Cardiac fibroblast (primary cell): Measurements from ENCODE around the gene ROR2.
A peak's percentile ranks its signal among the peaks of the same experiment; 100 is the strongest.

Experiments used
- DNase-seq, 2 donors: peaks; one replicate each; pipeline versions ENCODE4 v3.0.0 to v3.0.0-alpha.2; 2010; ENCODE audit warnings: low read depth in 2 of 2
- H3K4me3 ChIP-seq, 2 donors: replicated peaks in 1 of 2; 1 replicate in 1 of 2; 2 replicates in 1 of 2; pipeline ENCODE4 v1.5.1; 2011; ENCODE audit warnings: low read depth in 2 of 2, low read length in 2 of 2, mild to moderate bottlenecking in 2 of 2, moderate library complexity in 1 of 2
- TF ChIP-seq, protein P1 (sequence below): IDR thresholded peaks from one replicate; pipeline ENCODE4 v1.5.1; 2011; ENCODE audit warnings: low read depth, mild to moderate bottlenecking, low read length, inconsistent platforms

Gene ROR2

DNA sequence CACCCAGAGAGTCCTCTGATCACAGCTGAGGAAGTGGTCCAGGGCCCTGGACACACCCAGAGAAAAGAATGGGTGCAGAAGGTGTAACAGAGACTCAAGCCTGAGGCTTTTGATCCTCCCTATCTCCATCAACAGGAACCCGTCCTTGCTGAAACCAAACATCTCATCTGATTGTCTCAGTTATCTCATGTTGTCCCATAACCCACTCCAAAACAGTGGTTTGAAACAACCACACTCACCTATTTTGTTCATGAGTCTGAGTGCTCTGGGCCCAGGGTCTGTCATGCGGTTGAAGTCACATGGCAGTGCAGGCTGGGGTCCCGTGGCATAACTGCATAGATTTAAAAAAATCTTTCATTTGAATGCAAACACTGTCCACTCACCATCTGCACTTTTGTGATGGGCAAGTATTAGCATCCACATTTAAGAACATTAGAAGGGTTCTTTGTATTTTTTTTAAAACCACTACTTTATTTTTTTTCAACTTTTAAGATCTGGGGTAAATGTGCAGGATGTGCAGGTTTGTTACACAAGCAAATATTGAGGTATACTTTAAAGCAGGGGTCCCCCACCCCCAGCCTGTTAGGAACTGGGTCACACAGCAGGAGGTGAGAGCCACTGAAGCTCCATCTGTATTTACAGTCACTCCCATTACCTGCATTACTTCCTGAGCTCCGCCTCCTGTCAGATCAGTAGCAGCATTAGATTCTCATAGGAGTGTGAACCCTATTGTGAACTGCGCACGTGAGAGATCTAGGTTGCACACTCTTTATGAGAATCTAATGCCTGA lies 255.8 kb downstream of the ROR2 start:
- H3K4me3 ChIP-seq: no peak overlapping the region
- TF ChIP-seq, protein P1, sequence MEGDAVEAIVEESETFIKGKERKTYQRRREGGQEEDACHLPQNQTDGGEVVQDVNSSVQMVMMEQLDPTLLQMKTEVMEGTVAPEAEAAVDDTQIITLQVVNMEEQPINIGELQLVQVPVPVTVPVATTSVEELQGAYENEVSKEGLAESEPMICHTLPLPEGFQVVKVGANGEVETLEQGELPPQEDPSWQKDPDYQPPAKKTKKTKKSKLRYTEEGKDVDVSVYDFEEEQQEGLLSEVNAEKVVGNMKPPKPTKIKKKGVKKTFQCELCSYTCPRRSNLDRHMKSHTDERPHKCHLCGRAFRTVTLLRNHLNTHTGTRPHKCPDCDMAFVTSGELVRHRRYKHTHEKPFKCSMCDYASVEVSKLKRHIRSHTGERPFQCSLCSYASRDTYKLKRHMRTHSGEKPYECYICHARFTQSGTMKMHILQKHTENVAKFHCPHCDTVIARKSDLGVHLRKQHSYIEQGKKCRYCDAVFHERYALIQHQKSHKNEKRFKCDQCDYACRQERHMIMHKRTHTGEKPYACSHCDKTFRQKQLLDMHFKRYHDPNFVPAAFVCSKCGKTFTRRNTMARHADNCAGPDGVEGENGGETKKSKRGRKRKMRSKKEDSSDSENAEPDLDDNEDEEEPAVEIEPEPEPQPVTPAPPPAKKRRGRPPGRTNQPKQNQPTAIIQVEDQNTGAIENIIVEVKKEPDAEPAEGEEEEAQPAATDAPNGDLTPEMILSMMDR: no peak
- DNase-seq: no peak

DNA sequence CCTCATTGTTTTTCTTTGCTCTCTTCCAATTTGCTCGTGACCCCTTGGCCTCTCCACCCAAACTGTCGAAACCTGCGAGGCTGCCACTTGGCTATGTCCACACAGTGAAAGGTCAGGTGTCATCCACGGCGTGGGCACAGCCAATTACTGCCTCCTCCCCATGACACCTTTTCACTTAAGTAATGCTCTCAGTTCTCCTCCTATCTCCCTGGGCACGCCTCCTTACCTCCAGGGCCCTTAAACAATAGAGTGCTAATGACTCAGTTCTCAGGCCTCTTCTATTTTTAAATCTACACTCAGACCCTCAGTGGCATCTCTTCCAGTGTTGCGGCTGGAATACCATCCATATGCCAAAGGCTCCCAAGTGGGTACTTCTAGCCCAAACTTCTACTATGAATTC lies 256.8 kb downstream of the ROR2 start:
- DNase-seq: no peak
- H3K4me3 ChIP-seq: no peak overlapping the region
- TF ChIP-seq, protein P1: no peak

DNA sequence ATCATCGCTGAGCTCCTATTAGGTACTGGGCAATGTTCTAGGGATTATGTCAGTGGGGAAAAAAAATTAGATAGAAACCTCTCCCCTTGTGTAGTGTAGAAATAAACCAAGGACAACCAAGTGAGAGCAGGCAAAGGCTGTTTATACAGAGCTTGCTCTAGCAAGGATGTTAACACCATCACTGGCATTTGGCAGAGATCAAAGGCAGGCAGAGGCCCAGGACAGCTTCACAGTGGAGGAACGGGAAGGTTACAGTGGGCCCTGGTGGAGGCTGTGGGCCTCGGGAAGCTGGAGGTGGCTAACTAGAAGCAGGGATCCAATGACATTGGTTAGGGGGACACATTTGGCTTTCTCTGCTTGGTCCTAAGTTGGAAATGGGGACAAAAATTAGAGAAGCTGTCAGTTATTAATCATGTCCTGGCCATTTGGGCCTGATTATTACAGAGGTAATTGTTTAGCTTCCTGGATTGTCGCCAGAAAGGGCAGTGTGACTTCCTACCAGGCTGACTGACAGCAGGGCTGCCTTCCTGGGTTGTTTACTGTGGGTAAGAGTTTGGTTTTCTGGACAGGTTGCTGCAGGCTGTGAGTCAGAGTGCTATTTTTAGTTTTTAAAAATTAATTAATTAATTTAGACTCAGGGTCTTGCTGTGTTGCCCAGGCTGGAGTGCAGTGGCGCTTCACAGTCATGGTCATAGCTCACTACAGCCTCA lies 259.3 kb downstream of the ROR2 start:
- TF ChIP-seq, protein P1: no peak
- DNase-seq: peak in 1 of 2 donors; percentile 23
- H3K4me3 ChIP-seq: no peak overlapping the region

DNA sequence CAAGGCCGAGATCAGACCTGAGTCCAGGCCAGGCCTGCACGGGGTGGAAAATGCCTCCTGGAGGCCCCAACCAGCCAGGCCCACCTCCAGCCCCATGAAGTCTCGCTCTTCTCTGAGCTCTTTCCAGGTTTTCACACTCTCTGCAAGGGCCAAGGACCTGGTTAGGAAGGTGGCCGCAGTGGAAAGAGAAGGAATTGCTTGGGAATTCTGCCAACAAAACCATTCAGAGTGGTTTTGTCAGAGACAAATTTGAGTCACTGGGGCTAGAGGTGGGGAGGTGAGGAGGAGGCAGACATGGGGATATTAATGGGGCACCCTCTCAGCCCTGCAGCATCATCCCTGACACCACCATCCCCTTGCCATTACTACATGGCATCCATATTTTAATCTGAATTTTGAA lies 261.0 kb downstream of the ROR2 start:
- TF ChIP-seq, protein P1: no peak
- DNase-seq: peak in 1 of 2 donors; percentile 20
- H3K4me3 ChIP-seq: no peak overlapping the region

DNA sequence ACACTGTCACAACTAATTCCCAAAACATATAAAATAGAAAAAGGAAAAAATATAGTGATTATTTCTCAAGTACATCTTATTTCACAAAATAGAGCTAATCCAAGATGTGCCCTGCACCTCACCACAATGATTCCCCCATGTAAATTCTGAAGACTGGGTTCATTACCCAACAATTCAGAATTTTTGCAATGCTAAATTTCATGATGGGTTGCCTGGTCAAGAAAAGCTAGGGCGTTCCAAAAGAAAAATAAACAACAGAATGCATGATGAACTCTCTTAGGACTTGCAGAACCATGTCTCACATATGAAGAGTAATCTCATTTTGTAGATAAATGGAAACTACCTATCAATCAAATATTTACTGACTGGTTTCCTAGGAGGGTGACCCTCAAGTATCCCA lies 266.8 kb downstream of the ROR2 start:
- TF ChIP-seq, protein P1: no peak
- H3K4me3 ChIP-seq: no peak overlapping the region
- DNase-seq: peak in 1 of 2 donors; percentile 43

DNA sequence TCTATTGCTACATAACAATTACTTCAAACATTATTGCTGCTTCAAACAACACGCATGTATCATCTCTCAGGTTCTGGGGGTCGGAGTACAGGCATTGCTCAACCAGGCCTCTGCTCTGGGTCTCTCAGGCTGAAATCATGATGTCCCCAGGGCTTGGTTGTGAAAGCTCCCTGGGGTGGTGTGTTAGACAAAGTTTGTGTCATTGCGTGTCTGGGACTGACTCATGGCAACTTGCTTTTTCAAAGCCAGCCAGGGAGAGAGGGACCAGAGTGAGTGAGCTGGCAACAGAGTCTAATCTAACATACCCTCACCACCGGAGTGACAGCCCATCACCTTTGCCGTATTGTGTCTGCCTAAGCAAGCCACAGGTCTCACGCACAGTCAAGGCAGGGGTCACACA lies 267.2 kb downstream of the ROR2 start:
- TF ChIP-seq, protein P1: no peak
- DNase-seq: peak; percentile 15 to 86
- H3K4me3 ChIP-seq: no peak overlapping the region
